Parathyroid adenoma (tissue), 2 donors: ENCODE results near the gene PYGB.
A peak's percentile ranks its signal among the peaks of the same experiment; 100 is the strongest.

Source experiments
- H2AFZ ChIP-seq: fragments of 300-600 bp; sonication (generic); one replicate; pipeline ENCODE4 v1.7.0; 2017; ENCODE audit warnings: antibody characterized with exemption, mild to moderate bottlenecking
- H3K27ac ChIP-seq: fragments of 300-600 bp; sonication (generic); one replicate; pipeline ENCODE4 v1.7.0; 2017
- H3K27me3 ChIP-seq: fragments of 300-600 bp; sonication (generic); one replicate; pipeline ENCODE4 v1.7.0; 2017; ENCODE audit warnings: low read length; ENCODE audit not compliant: control insufficient read depth, insufficient read depth
- H3K36me3 ChIP-seq: fragments of 300-600 bp; sonication (generic); one replicate; pipeline ENCODE4 v1.7.0; 2017; ENCODE audit warnings: low read length; ENCODE audit not compliant: control insufficient read depth, insufficient read depth
- H3K4me1 ChIP-seq: fragments of 300-600 bp; sonication (generic); one replicate; pipeline ENCODE4 v1.7.0; 2017; ENCODE audit warnings: control low read depth
- H3K4me2 ChIP-seq: fragments of 300-600 bp; sonication (generic); one replicate; pipeline ENCODE4 v1.7.0; 2017; ENCODE audit warnings: low read length
- H3K4me3 ChIP-seq: fragments of 300-600 bp; sonication (generic); one replicate; pipeline ENCODE4 v1.7.0; 2017; ENCODE audit warnings: low read depth, low read length
- H3K79me2 ChIP-seq: fragments of 300-600 bp; sonication (generic); one replicate; pipeline ENCODE4 v1.7.0; 2017; ENCODE audit warnings: control low read depth
- H3K9ac ChIP-seq: fragments of 300-600 bp; sonication (generic); one replicate; pipeline ENCODE4 v1.7.0; 2017; ENCODE audit warnings: mild to moderate bottlenecking
- H3K9me3 ChIP-seq: fragments of 300-600 bp; sonication (generic); one replicate; pipeline ENCODE4 v1.7.0; 2017; ENCODE audit warnings: low read length; ENCODE audit not compliant: control insufficient read depth
- TF ChIP-seq, protein P1 (sequence below): fragments of 300-600 bp; sonication (generic); IDR thresholded peaks from one replicate; pipeline ENCODE4 v1.7.0; 2017; ENCODE audit warnings: antibody characterized with exemption, mild to moderate bottlenecking
- donor health status: primary hyperparathyroidism.

PYGB gene

GRCh38 chr20:25246182-25246999 is 1.5 kb upstream of the PYGB start:
- peak overlapping the region; percentile 84 for H3K4me2 ChIP-seq
- peaks cover 16% of the 10 kb centered on the region for H3K79me2 ChIP-seq
- peak overlapping the region; percentile 97 for H2AFZ ChIP-seq
- TF ChIP-seq, protein P1, sequence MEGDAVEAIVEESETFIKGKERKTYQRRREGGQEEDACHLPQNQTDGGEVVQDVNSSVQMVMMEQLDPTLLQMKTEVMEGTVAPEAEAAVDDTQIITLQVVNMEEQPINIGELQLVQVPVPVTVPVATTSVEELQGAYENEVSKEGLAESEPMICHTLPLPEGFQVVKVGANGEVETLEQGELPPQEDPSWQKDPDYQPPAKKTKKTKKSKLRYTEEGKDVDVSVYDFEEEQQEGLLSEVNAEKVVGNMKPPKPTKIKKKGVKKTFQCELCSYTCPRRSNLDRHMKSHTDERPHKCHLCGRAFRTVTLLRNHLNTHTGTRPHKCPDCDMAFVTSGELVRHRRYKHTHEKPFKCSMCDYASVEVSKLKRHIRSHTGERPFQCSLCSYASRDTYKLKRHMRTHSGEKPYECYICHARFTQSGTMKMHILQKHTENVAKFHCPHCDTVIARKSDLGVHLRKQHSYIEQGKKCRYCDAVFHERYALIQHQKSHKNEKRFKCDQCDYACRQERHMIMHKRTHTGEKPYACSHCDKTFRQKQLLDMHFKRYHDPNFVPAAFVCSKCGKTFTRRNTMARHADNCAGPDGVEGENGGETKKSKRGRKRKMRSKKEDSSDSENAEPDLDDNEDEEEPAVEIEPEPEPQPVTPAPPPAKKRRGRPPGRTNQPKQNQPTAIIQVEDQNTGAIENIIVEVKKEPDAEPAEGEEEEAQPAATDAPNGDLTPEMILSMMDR: no peak
- H3K27me3 ChIP-seq: no peaks in the 10 kb centered on the region
- H3K9ac ChIP-seq: no peak overlapping the region
- no peak overlapping the region for H3K27ac ChIP-seq
- H3K4me1 ChIP-seq: peaks cover 4% of the 10 kb centered on the region
- no peaks in the 10 kb centered on the region for H3K36me3 ChIP-seq
- no peak overlapping the region for H3K4me3 ChIP-seq
- no peaks in the 10 kb centered on the region for H3K9me3 ChIP-seq

DNA sequence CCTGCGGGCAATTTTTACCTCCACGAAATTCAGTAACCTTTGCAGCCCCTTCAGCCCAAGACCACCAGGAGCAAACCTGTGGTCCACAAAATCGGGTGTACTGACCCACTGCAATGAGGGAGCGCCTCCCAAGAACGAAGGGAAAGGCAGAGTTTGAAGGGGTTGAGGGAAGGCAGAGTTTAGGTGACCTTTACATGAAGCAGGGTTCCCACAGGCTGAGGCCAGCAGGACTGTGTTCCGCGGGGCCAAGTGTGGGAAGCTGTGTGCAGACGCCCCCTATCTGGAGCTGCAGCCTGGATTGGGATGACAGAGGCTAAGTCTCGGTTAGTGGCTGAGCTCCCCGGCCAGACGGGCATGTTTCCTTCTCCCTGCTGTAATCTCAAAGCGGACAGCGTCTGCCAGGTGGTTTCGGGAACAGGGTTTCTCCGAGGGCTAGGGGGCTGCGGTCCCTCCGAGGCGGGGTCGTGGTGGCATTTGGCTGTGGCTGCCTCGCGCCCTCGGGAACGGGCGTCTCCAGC is 826 bp upstream of the PYGB start:
- H3K36me3 ChIP-seq: no peaks in the 10 kb centered on the region
- no peaks in the 10 kb centered on the region for H3K27me3 ChIP-seq
- H3K27ac ChIP-seq: peak overlapping the region; percentile 79
- H2AFZ ChIP-seq: peak overlapping the region; percentile 97
- peak overlapping the region; percentile 84 for H3K4me2 ChIP-seq
- H3K4me1 ChIP-seq: peaks cover 4% of the 10 kb centered on the region
- peak overlapping the region; percentile 60 for H3K4me3 ChIP-seq
- H3K9ac ChIP-seq: no peak overlapping the region
- peaks cover 19% of the 10 kb centered on the region for H3K79me2 ChIP-seq
- TF ChIP-seq, protein P1: peak; percentile 32
- H3K9me3 ChIP-seq: no peaks in the 10 kb centered on the region

- no peaks in the 10 kb centered on the region for H3K36me3 ChIP-seq
- no peak overlapping the region for H3K9ac ChIP-seq
- TF ChIP-seq, protein P1: no peak
- H3K9me3 ChIP-seq: no peaks in the 10 kb centered on the region
- H3K79me2 ChIP-seq: peaks cover 24% of the 10 kb centered on the region
- H3K4me3 ChIP-seq: peak overlapping the region; percentile 60
- peak overlapping the region; percentile 97 for H2AFZ ChIP-seq
- peaks cover 4% of the 10 kb centered on the region for H3K4me1 ChIP-seq
- no peaks in the 10 kb centered on the region for H3K27me3 ChIP-seq
- peak overlapping the region; percentile 84 for H3K4me2 ChIP-seq
- H3K27ac ChIP-seq: peak overlapping the region; percentile 79
These were observed 348 bp upstream of the PYGB start for GRCh38 chr20:25247518-25247955.

DNA sequence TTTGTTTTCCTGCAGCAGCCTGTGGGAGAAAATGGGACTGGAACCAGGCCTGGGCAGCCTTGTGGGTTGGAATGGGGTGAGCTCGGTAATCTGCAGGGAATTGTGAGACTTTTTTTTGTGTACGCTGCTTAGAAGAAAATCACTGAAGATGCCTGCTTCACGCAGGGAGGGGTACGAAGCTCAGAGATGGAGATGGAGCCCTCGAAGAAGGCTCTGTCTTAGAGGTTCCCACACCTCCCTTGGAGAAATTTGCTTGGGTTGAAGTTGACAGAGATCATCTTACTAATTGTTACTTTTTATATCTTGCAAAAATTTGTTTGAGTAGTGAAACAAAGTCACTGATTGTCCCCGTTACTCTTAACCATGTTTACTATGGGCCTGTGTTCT is 894 bp downstream of the PYGB start:
- no peaks in the 10 kb centered on the region for H3K27me3 ChIP-seq
- H2AFZ ChIP-seq: peak overlapping the region; percentile 65
- H3K27ac ChIP-seq: no peak overlapping the region
- TF ChIP-seq, protein P1: no peak
- peaks cover 30% of the 10 kb centered on the region for H3K79me2 ChIP-seq
- no peak overlapping the region for H3K9ac ChIP-seq
- H3K36me3 ChIP-seq: no peaks in the 10 kb centered on the region
- H3K4me1 ChIP-seq: peaks cover 4% of the 10 kb centered on the region
- H3K4me3 ChIP-seq: peak overlapping the region; percentile 65
- no peaks in the 10 kb centered on the region for H3K9me3 ChIP-seq
- H3K4me2 ChIP-seq: peak overlapping the region; percentile 76
